Memory B cell (primary cell): Measurements from ENCODE around the gene MYO1A.

Source experiments
- ATAC-seq: fragments of 150-1000 bp; cut with Tn5 transposase; 2 replicates; pipeline ENCODE4 v1.10.0; 2021; ENCODE audit warnings: low read depth, mild to moderate bottlenecking, moderate library complexity
- DNase-seq, 2 donors: peaks; one replicate each; pipeline ENCODE4 v3.0.0; 2022; ENCODE audit warnings: low spot score in 2 of 2
- H3K27ac Mint-ChIP-seq: one replicate; pipeline ENCODE4 v1.8.0; 2022; ENCODE audit warnings: mild to moderate bottlenecking, moderate library complexity, mixed read lengths
- H3K27me3 Mint-ChIP-seq: one replicate; pipeline ENCODE4 v1.8.0; 2022; ENCODE audit warnings: mixed read lengths
- H3K36me3 Mint-ChIP-seq: one replicate; pipeline ENCODE4 v1.8.0; 2022; ENCODE audit warnings: mild to moderate bottlenecking, mixed read lengths
- H3K4me1 Mint-ChIP-seq: one replicate; pipeline ENCODE4 v1.8.0; 2022; ENCODE audit warnings: mixed read lengths
- H3K4me3 Mint-ChIP-seq: one replicate; pipeline ENCODE4 v1.8.0; 2022; ENCODE audit warnings: mild to moderate bottlenecking, moderate library complexity, mixed read lengths
- H3K9me3 Mint-ChIP-seq: one replicate; pipeline ENCODE4 v1.8.0; 2022; ENCODE audit warnings: mixed read lengths

The MYO1A gene

DNA sequence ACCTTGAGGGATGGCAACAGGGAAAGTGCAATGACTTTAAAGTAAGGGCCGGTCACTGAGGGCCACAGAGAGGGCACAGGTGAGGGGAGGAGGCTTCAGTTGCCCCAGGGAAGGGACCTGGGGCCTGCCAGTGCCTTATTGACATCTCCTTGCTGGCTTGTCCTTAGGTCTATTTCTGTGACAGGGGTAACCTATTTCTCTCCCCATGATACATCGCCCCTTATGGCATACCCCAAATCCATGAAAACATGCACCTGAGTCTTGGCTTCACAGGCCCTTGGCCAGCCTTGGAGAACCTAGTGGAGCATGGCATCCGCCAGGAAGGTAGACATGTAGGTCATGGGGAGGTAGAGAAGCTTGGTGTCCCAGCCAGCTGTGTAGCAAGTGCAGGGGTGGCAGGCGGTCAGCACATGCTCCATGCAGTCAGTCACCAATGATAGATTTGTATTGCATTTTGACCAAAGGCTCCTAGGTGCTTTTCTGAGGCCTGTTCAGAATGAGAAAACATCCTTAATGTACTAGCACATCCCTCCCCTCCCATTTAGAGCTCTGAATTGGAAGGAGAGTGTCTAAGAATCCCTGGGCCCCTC is 68.9 kb downstream of the MYO1A start:
- Mint-ChIP-seq H3K27me3 (no peaks in the 10 kb centered on the region), H3K27ac (no peak overlapping the region), H3K36me3 (peaks cover 4% of the 10 kb centered on the region), H3K9me3 (no peaks in the 10 kb centered on the region), H3K4me1 (no peaks in the 10 kb centered on the region), H3K4me3 (no peak overlapping the region)
- no peak for ATAC-seq
- no peak for DNase-seq

- Mint-ChIP-seq H3K9me3 (no peaks in the 10 kb centered on the region), H3K36me3 (peaks cover 4% of the 10 kb centered on the region), H3K4me1 (no peaks in the 10 kb centered on the region), H3K27me3 (no peaks in the 10 kb centered on the region), H3K27ac (no peak overlapping the region), H3K4me3 (no peak overlapping the region)
- ATAC-seq (no peak), DNase-seq (no peak)
Observed at GRCh38 chr12:56980268-56980667, 69.7 kb downstream of the MYO1A start.

GRCh38 chr12:56979628-56980027 is 70.3 kb downstream of the MYO1A start:
- Mint-ChIP-seq H3K4me1 (no peaks in the 10 kb centered on the region), H3K9me3 (no peaks in the 10 kb centered on the region), H3K4me3 (no peak overlapping the region), H3K27me3 (no peaks in the 10 kb centered on the region), H3K27ac (no peak overlapping the region), H3K36me3 (peaks cover 4% of the 10 kb centered on the region)
- ATAC-seq (no peak), DNase-seq (no peak)
